ENCODE results near the gene PIP4P1. TPM values are rescaled to one million over a fixed set of nuclear protein-coding genes. Genes with fewer than 3 reads are reported as not detected.
"Not testable (repeated sequence)": the region's sequence is repeated elsewhere in the genome, so short reads cannot be mapped to it uniquely, and the experiment has no call there.

Gene PIP4P1
- total RNA-seq (10 to 100 TPM; 15.5 to 25.3 (median 18.7) TPM), polyA plus RNA-seq (10 to 100 TPM; 18.7 to 31.9 TPM)
- long read RNA-seq, donor 1, transcript PIP4P1-201 (7 exons, 1,961 nt): major isoform, 19 of 44 reads
- long read RNA-seq, donor 1, transcript PIP4P1-202 (7 exons, 1,696 nt): minor isoform, 12 of 44 reads
- long read RNA-seq, donor 1, partial matches to known transcripts: 9 of 44 reads
- long read RNA-seq, donor 1, other reads (novel, unspliced or antisense): 0 of 44 reads
- long read RNA-seq, donor 2, transcript PIP4P1-201 (7 exons, 1,961 nt): major isoform, 22 of 47 reads
- long read RNA-seq, donor 2, transcript PIP4P1-202 (7 exons, 1,696 nt): minor isoform, 13 of 47 reads
- long read RNA-seq, donor 2, partial matches to known transcripts: 1 of 47 reads
- long read RNA-seq, donor 2, other reads (novel, unspliced or antisense): 10 of 47 reads
- long read RNA-seq, donor 3, transcript PIP4P1-202 (7 exons, 1,696 nt): major isoform, 5 of 26 reads
- long read RNA-seq, donor 3, partial matches to known transcripts: 14 of 26 reads
- long read RNA-seq, donor 3, other reads (novel, unspliced or antisense): 1 of 26 reads

GRCh38 chr14:20461225-20462141 lies at the start of gene PIP4P1:
TSS of gene PIP4P1 (minus strand) at chr14:20461434. CDS start at chr14:20461325, 109 bp downstream.
- H3K4me1 ChIP-seq: peaks cover 9 to 49% (median 24%) of the 10 kb centered on the region in 9 donors
- intact Hi-C loops (cut with DNase I): loop anchor here in 7 of 10 donors (5.0 to 10.0 kb wide), 5 partner anchors 119 to 223 kb away; partner anchors contain the start of genes RNASE4 (in 5 of the 7), ANG (in 2 of the 7), CCNB1IP1 (in 1 of the 7) and PARP2 (in 1 of the 7)
- no peaks in the 10 kb centered on the region for H3K27me3 ChIP-seq
- 0% methylated on average over 49 to 67 of the region's 67 CpGs for WGBS, 2 donors
- H3K36me3 ChIP-seq: peaks cover 0 to 38% (median 28%) of the 10 kb centered on the region in 9 donors
- H3K4me3 ChIP-seq: peak within 1 kb of the TSS; percentile 81 to 100 (median 94)
- H3K9me3 ChIP-seq: no peaks in the 10 kb centered on the region
- H3K27ac ChIP-seq: peak within 1 kb of the TSS; percentile 77 to 96 (median 93)
- ATAC-seq: peak; percentile 96 to 99 (median 98)
- TF ChIP-seq CTCF (IDR thresholded peaks at IDR 0.05): no peak
- peak; percentile 97 to 99 for DNase-seq

- DNase-seq (no peak), ATAC-seq (no peak)
- H3K27me3 ChIP-seq: peaks cover 0 to 6% (median 0%) of the 10 kb centered on the region in 7 donors
- H3K4me3 ChIP-seq: no peak overlapping the region
- H3K4me1 ChIP-seq: peaks cover 0 to 9% (median 0%) of the 10 kb centered on the region in 9 donors
- H3K36me3 ChIP-seq: no peaks in the 10 kb centered on the region
- intact Hi-C loops (cut with DNase I): no loop called here
- no peaks in the 10 kb centered on the region for H3K9me3 ChIP-seq
- H3K27ac ChIP-seq: no peak overlapping the region
- no peak for TF ChIP-seq CTCF (IDR thresholded peaks at IDR 0.05)
- WGBS, 2 donors: 91 to 93% methylated on average over 8 of the region's 8 CpGs
Observed at GRCh38 chr14:20508367-20508766, 47.1 kb upstream of the PIP4P1 start.

GRCh38 chr14:20507537-20507936 lies 46.3 kb upstream of the PIP4P1 start:
- H3K27ac ChIP-seq; H3K4me1 ChIP-seq; H3K36me3 ChIP-seq; H3K9me3 ChIP-seq; H3K4me3 ChIP-seq; DNase-seq; intact Hi-C loops (cut with DNase I); ATAC-seq; H3K27me3 ChIP-seq: not testable (repeated sequence)
- 90% methylated on average over 2 to 3 of the region's 3 CpGs for WGBS, 2 donors

- DNase-seq; H3K36me3 ChIP-seq; H3K4me1 ChIP-seq; intact Hi-C loops (cut with DNase I); H3K27ac ChIP-seq; H3K9me3 ChIP-seq; ATAC-seq; H3K27me3 ChIP-seq; H3K4me3 ChIP-seq: not testable (repeated sequence)
- WGBS, 2 donors: no CpG with 5 or more reads among the region's 30 CpGs
Observed at GRCh38 chr14:20506752-20507151, 45.5 kb upstream of the PIP4P1 start.

GRCh38 chr14:20506276-20506675 lies 45.0 kb upstream of the PIP4P1 start:
- H3K36me3 ChIP-seq; DNase-seq; H3K27ac ChIP-seq; H3K4me1 ChIP-seq; ATAC-seq; H3K4me3 ChIP-seq; H3K9me3 ChIP-seq; H3K27me3 ChIP-seq; intact Hi-C loops (cut with DNase I): not testable (repeated sequence)
- 98% methylated on average over 17 of the region's 30 CpGs; no CpG with 5 or more reads in 1 of the 2 donors for WGBS, 2 donors

Measured in heart right ventricle (tissue), 16 donors.